ENCODE results near the gene KRT13. TPM values are rescaled to one million over a fixed set of nuclear protein-coding genes. Genes with fewer than 3 reads are reported as not detected.

The KRT13 gene
- polyA plus RNA-seq, 3 donors, result 0.20 to 0.42 (median 0.33) TPM

- no peak for DNase-seq (ENCODE audit: extremely low read depth in 1 of 11, low read depth in 9 of 11, low spot score in 4 of 11)
Observed at GRCh38 chr17:41505809-41506767, 676 bp upstream of the KRT13 start.

- no peak for DNase-seq (ENCODE audit: extremely low read depth in 1 of 11, low read depth in 9 of 11, low spot score in 4 of 11)
Observed at GRCh38 chr17:41504246-41504977, 1.0 kb downstream of the KRT13 start.

GRCh38 chr17:41503202-41503601 is 2.2 kb downstream of the KRT13 start:
- DNase-seq (ENCODE audit: extremely low read depth in 1 of 11, low read depth in 9 of 11, low spot score in 4 of 11), result no peak

- no peak for DNase-seq (ENCODE audit: extremely low read depth in 1 of 11, low read depth in 9 of 11, low spot score in 4 of 11)
Observed at GRCh38 chr17:41500131-41500911, 5.1 kb downstream of the KRT13 start.

GRCh38 chr17:41499714-41500113 is 5.7 kb downstream of the KRT13 start:
- DNase-seq (ENCODE audit: extremely low read depth in 1 of 11, low read depth in 9 of 11, low spot score in 4 of 11), result no peak

- no peak for DNase-seq (ENCODE audit: extremely low read depth in 1 of 11, low read depth in 9 of 11, low spot score in 4 of 11)
Observed at GRCh38 chr17:41498276-41498675, 7.1 kb downstream of the KRT13 start.

- DNase-seq (ENCODE audit: extremely low read depth in 1 of 11, low read depth in 9 of 11, low spot score in 4 of 11), result peak in 9 of 11 donors; percentile 13 to 57 (median 40)
Observed at GRCh38 chr17:41496803-41497484, 8.5 kb downstream of the KRT13 start.

GRCh38 chr17:41494524-41494923 is 10.9 kb downstream of the KRT13 start:
- DNase-seq (ENCODE audit: extremely low read depth in 1 of 11, low read depth in 9 of 11, low spot score in 4 of 11), result no peak

- DNase-seq (ENCODE audit: extremely low read depth in 1 of 11, low read depth in 9 of 11, low spot score in 4 of 11), result peak in 8 of 11 donors; percentile 27 to 60 (median 54)
Observed at GRCh38 chr17:41492771-41493170, 12.6 kb downstream of the KRT13 start.

GRCh38 chr17:41492351-41492750 is 13.1 kb downstream of the KRT13 start:
- DNase-seq (ENCODE audit: extremely low read depth in 1 of 11, low read depth in 9 of 11, low spot score in 4 of 11), result no peak

- DNase-seq (ENCODE audit: extremely low read depth in 1 of 11, low read depth in 9 of 11, low spot score in 4 of 11), result no peak
Observed at GRCh38 chr17:41491476-41491875, 13.9 kb downstream of the KRT13 start.

- DNase-seq (ENCODE audit: extremely low read depth in 1 of 11, low read depth in 9 of 11, low spot score in 4 of 11), result no peak
Observed at GRCh38 chr17:41490000-41490990, 15.1 kb downstream of the KRT13 start.

GRCh38 chr17:41489531-41489930 is 15.9 kb downstream of the KRT13 start, which contains the start of gene KRT36:
Gene KRT36 (minus strand): TSS chr17:41489910. CDS start chr17:41489864, 46 bp downstream.
- no peak for DNase-seq (ENCODE audit: extremely low read depth in 1 of 11, low read depth in 9 of 11, low spot score in 4 of 11)

GRCh38 chr17:41486809-41487530 is 18.4 kb downstream of the KRT13 start:
- DNase-seq (ENCODE audit: extremely low read depth in 1 of 11, low read depth in 9 of 11, low spot score in 4 of 11), result no peak

GRCh38 chr17:41486316-41486715 is 19.1 kb downstream of the KRT13 start:
- no peak for DNase-seq (ENCODE audit: extremely low read depth in 1 of 11, low read depth in 9 of 11, low spot score in 4 of 11)

GRCh38 chr17:41484920-41485904 is 20.2 kb downstream of the KRT13 start:
- no peak for DNase-seq (ENCODE audit: extremely low read depth in 1 of 11, low read depth in 9 of 11, low spot score in 4 of 11)
